A172 (cell line): ENCODE measurements around the gene BMP10. TPM values are rescaled to one million over a fixed set of nuclear protein-coding genes. Genes with fewer than 3 reads are reported as not detected.

Experiments
- DNase-seq: peaks from one replicate; pipeline ENCODE4 v3.0.0-alpha.2; 2015; ENCODE audit warnings: low spot score
- total RNA-seq: library from RNA; depleted of rRNA; stranded (reverse); fragments of >200 nt; shearing (Covaris generic); gene quantifications from 2 replicates; pipeline ENCODE4 v1.2.3, GENCODE V29; 2014; rRNA removed

Gene BMP10
- total RNA-seq, 1 experiment from 2014 or later = not detected

- no peak for DNase-seq
Measured at GRCh38 chr2:68819556-68819955, 51.6 kb downstream of the BMP10 start.

- no peak for DNase-seq
Measured at GRCh38 chr2:68817306-68817705, 53.9 kb downstream of the BMP10 start.

Other genes starting within 250 kb of the BMP10 start
- gene PROKR1, start 227.8 kb downstream of the BMP10 start, total RNA-seq = not detected in 2 replicates
- gene ARHGAP25, start 136.6 kb downstream of the BMP10 start, total RNA-seq = not detected in 2 replicates
- gene GKN2, start 81.5 kb upstream of the BMP10 start, total RNA-seq = 0.24 and 1.9 TPM in 2 replicates
- gene GKN1, start 103.2 kb upstream of the BMP10 start, total RNA-seq = not detected in 2 replicates
- gene ANTXR1, start 141.8 kb upstream of the BMP10 start, total RNA-seq = 57.0 and 83.5 TPM in 2 replicates